ENCODE results near the gene DRG2.

- TF ChIP-seq JUND (IDR thresholded peaks at IDR 0.05; ENCODE audit: low read depth, low read length) (no peak), SMAD5 (IDR thresholded peaks at IDR 0.05; ENCODE audit: low read depth) (no peak)
These were observed 53.6 kb downstream of the DRG2 start for GRCh38 chr17:18141210-18141803.
